HepG2 (cell line): ENCODE results near the gene ZSCAN23. TPM values are rescaled to one million over a fixed set of nuclear protein-coding genes. Genes with fewer than 3 reads are reported as not detected.
A peak's percentile ranks its signal among the peaks of the same experiment; 100 is the strongest.

Experiments used
- HNRNPLL ChIP-seq: fragments of 200-400 bp; formaldehyde crosslinking; IDR thresholded peaks from 2 replicates; pipeline ENCODE4 v1.6.1; 2017; ENCODE audit warnings: mild to moderate bottlenecking, low read depth, low read length; ENCODE audit not compliant: poor library complexity, severe bottlenecking
- MED1 ChIP-seq: sonication (generic); formaldehyde crosslinking; IDR thresholded peaks from 2 replicates; pipeline ENCODE4 v1.4.0; 2020; ENCODE audit warnings: missing genetic modification reagents
- MTF2 ChIP-seq: sonication (generic); formaldehyde crosslinking; IDR thresholded peaks from 2 replicates; pipeline ENCODE4 v1.5.0; 2020; ENCODE audit warnings: missing genetic modification reagents, borderline replicate concordance
- MXD3 ChIP-seq: IDR thresholded peaks from 2 replicates; pipeline ENCODE4 v1.6.1; 2016; ENCODE audit warnings: mild to moderate bottlenecking, missing biosample characterization, missing genetic modification reagents
- NCOA1 ChIP-seq: sonication (generic); formaldehyde crosslinking; IDR thresholded peaks from 2 replicates; pipeline ENCODE4 v1.9.0; 2021; ENCODE audit warnings: missing genetic modification reagents
- PITX1 ChIP-seq: sonication (generic); formaldehyde crosslinking; IDR thresholded peaks from 2 replicates; pipeline ENCODE4 v1.5.1; 2020; ENCODE audit warnings: mild to moderate bottlenecking, missing genetic modification reagents
- USF2 ChIP-seq, 2 experiments: sonication (generic) in 1 of 2; formaldehyde crosslinking in 1 of 2; IDR thresholded peaks; 2 replicates each; pipeline versions ENCODE4 v1.5.1 to v1.6.1; 2011 to 2020; ENCODE audit warnings: borderline replicate concordance in 1 of 2, low read depth in 1 of 2, low read length in 1 of 2, mild to moderate bottlenecking in 1 of 2, missing genetic modification reagents in 1 of 2, moderate library complexity in 1 of 2
- ZC3H4 ChIP-seq: sonication (generic); formaldehyde crosslinking; IDR thresholded peaks from 2 replicates; pipeline ENCODE4 v1.4.0; 2020; ENCODE audit warnings: missing genetic modification reagents, borderline replicate concordance
- ZNF501 ChIP-seq: sonication (generic); formaldehyde crosslinking; IDR thresholded peaks from 2 replicates; pipeline ENCODE4 v1.5.1; 2020; ENCODE audit warnings: mild to moderate bottlenecking, moderate library complexity, missing genetic modification reagents
- ZNF512B ChIP-seq: sonication (generic); formaldehyde crosslinking; IDR thresholded peaks from 2 replicates; pipeline ENCODE4 v1.5.1; 2020; ENCODE audit warnings: missing genetic modification reagents, mild to moderate bottlenecking, borderline replicate concordance
- ZNF557 ChIP-seq: sonication (generic); formaldehyde crosslinking; IDR thresholded peaks from 2 replicates; pipeline ENCODE4 v1.4.0; 2020; ENCODE audit warnings: missing genetic modification reagents
- ZNF558 ChIP-seq: sonication (generic); formaldehyde crosslinking; IDR thresholded peaks from 2 replicates; pipeline ENCODE4 v1.9.0; 2022; ENCODE audit warnings: mild to moderate bottlenecking, missing genetic modification reagents, borderline replicate concordance
- ZNF607 ChIP-seq: sonication (generic); formaldehyde crosslinking; IDR thresholded peaks from 2 replicates; pipeline ENCODE4 v1.5.1; 2020; ENCODE audit warnings: missing genetic modification reagents, mild to moderate bottlenecking, borderline replicate concordance
- ZNF768 ChIP-seq: sonication (generic); formaldehyde crosslinking; IDR thresholded peaks from 2 replicates; pipeline ENCODE4 v1.4.0; 2020; ENCODE audit warnings: missing genetic modification reagents
- ZNF777 ChIP-seq: sonication (generic); formaldehyde crosslinking; IDR thresholded peaks from 2 replicates; pipeline ENCODE4 v1.4.0; 2020; ENCODE audit warnings: missing genetic modification reagents
- polyA plus RNA-seq, 8 experiments: library from polyadenylated mRNA; depleted of rRNA in 3 of 8; stranded (reverse) in 7 of 8; unstranded in 1 of 8; fragments of >200 nt; fragmentation: Illumina TruSeq in 4 of 8; extraction: Trizol in 4 of 8; gene quantifications; 2 replicates each; pipeline versions ENCODE4 v1.2.1 to v1.2.3, GENCODE V29; 2011 to 2016; ENCODE audit warnings: low read depth in 4 of 8, missing spikeins in 1 of 8, mixed read lengths in 1 of 8; ENCODE audit not compliant: insufficient read depth in 1 of 8
- total RNA-seq, 5 experiments: library from RNA; depleted of rRNA; stranded (reverse); fragments of >200 nt; fragmentation: Illumina TruSeq; extraction: Trizol; gene quantifications; 2 replicates each; pipeline ENCODE4 v1.2.3, GENCODE V29; 2016; ENCODE audit warnings: low read depth in 1 of 5
- TF ChIP-seq, protein P1 (sequence below): IDR thresholded peaks from 2 replicates; pipeline ENCODE4 v1.6.1; 2016; ENCODE audit warnings: low read depth, borderline replicate concordance
- TF ChIP-seq, protein P2 (sequence below): sonication (generic); formaldehyde crosslinking; IDR thresholded peaks from 2 replicates; pipeline ENCODE4 v1.5.1; 2020; ENCODE audit warnings: mild to moderate bottlenecking, missing genetic modification reagents, moderate library complexity

Gene ZSCAN23
- total and polyA plus RNA-seq, 2 of the 13 experiments (the other 11 are each of a cell fraction or from before 2014, with no cell fraction given) = 0.29 to 1.2 TPM

DNA sequence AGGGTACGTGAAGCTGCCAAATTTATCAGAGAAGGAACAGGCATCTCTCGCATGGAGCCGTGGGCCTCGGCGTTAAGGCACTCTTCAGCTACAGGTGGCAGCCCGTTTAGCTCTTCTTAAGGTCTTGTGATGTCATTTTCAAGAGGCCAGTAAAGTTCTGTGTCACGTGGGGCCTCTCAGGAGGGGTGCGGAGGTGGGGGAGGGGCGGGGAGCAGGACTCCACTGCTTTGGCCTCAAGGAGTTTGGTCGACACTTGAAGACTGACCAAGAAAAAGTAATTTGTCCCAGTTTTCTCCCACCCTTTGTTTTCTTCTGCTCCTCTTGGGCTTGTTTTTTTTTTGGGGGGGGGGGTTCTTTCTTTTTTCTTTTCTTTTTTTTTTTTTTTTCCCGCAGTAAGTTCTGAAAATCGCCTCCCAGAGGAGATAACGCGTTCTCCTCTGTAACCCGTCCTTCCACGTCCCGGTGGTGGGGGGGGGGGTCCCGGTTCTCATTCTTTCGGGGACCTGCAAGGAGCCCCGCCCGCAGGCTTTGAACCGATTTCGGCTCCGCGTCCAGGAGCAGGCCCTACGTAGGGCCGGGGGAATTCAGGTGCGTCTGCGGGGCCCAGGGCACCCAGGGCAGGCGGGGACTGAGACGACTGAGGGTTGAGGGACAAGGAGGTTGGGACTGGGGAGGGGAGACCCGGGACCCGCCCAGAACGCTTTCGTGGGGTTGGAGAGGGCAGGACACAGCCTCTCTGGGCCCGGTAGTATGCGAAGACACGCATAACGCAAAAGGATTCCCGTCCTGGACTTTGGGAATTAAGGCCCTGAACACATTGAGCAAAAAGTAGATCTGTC is 46.3 kb upstream of the ZSCAN23 start (continued):
- 0 out of 2 replicates have a peak, but pooled peaks have one; percentile 20 for TF ChIP-seq PITX1 (CRISPR knock-in tag)
- TF ChIP-seq ZNF607 (CRISPR knock-in tag) = peak; percentile 44; the same call in 1 of the 2 replicates
- 0 out of 2 replicates have a peak, but pooled peaks have one; percentile 33 for TF ChIP-seq MXD3 (CRISPR knock-in tag)
- TF ChIP-seq MED1 (CRISPR knock-in tag) = peak; percentile 24; the same call in 1 of the 2 replicates
- 0 out of 2 replicates have a peak, but pooled peaks have one; percentile 31 for TF ChIP-seq NCOA1 (CRISPR knock-in tag)
- TF ChIP-seq, protein P1, sequence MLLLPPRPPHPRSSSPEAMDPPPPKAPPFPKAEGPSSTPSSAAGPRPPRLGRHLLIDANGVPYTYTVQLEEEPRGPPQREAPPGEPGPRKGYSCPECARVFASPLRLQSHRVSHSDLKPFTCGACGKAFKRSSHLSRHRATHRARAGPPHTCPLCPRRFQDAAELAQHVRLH (CRISPR knock-in tag) = 0 out of 2 replicates have a peak, but pooled peaks have one; percentile 7
- peak; percentile 64; the same call in 1 of the 2 replicates for TF ChIP-seq MTF2 (CRISPR knock-in tag)
- TF ChIP-seq, protein P2, sequence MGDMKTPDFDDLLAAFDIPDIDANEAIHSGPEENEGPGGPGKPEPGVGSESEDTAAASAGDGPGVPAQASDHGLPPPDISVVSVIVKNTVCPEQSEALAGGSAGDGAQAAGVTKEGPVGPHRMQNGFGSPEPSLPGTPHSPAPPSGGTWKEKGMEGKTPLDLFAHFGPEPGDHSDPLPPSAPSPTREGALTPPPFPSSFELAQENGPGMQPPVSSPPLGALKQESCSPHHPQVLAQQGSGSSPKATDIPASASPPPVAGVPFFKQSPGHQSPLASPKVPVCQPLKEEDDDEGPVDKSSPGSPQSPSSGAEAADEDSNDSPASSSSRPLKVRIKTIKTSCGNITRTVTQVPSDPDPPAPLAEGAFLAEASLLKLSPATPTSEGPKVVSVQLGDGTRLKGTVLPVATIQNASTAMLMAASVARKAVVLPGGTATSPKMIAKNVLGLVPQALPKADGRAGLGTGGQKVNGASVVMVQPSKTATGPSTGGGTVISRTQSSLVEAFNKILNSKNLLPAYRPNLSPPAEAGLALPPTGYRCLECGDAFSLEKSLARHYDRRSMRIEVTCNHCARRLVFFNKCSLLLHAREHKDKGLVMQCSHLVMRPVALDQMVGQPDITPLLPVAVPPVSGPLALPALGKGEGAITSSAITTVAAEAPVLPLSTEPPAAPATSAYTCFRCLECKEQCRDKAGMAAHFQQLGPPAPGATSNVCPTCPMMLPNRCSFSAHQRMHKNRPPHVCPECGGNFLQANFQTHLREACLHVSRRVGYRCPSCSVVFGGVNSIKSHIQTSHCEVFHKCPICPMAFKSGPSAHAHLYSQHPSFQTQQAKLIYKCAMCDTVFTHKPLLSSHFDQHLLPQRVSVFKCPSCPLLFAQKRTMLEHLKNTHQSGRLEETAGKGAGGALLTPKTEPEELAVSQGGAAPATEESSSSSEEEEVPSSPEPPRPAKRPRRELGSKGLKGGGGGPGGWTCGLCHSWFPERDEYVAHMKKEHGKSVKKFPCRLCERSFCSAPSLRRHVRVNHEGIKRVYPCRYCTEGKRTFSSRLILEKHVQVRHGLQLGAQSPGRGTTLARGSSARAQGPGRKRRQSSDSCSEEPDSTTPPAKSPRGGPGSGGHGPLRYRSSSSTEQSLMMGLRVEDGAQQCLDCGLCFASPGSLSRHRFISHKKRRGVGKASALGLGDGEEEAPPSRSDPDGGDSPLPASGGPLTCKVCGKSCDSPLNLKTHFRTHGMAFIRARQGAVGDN (CRISPR knock-in tag) = peak; percentile 66
- peak; percentile 67; the same call in 1 of the 2 replicates for TF ChIP-seq ZNF501 (CRISPR knock-in tag)
- TF ChIP-seq ZNF512B (CRISPR knock-in tag) = peak; percentile 20; the same call in 1 of the 2 replicates
- TF ChIP-seq HNRNPLL = peak; percentile 79
- peak; percentile 14; the same call in 1 of the 2 replicates for TF ChIP-seq ZNF768 (CRISPR knock-in tag)
- TF ChIP-seq ZC3H4 (CRISPR knock-in tag) = no peak
- TF ChIP-seq ZNF557 = no peak
- 0 out of 2 replicates have a peak, but pooled peaks have one; percentile 23 for TF ChIP-seq ZNF777 (CRISPR knock-in tag)
- TF ChIP-seq ZNF558 (CRISPR knock-in tag) = 0 out of 2 replicates have a peak, but pooled peaks have one; percentile 27
- 0 out of 2 replicates have a peak, but pooled peaks have one; percentile 23 for TF ChIP-seq USF2 (IDR thresholded peaks at IDR 0.05; ENCODE audit: low read depth, low read length)
- peak; percentile 61; the same call in 1 of the 2 replicates for TF ChIP-seq USF2 (CRISPR knock-in tag; IDR thresholded peaks at IDR 0.05; ENCODE audit: borderline replicate concordance)
